Upper lobe of left lung (tissue), 6 donors: ENCODE data around the gene UNC13B. TPM values are rescaled to one million over a fixed set of nuclear protein-coding genes. Genes with fewer than 3 reads are reported as not detected.

Experiments used
- ATAC-seq, 2 donors: fragments of 200-7000 bp; cut with Tn5 transposase; one replicate each; pipeline ENCODE4 v1.9.1; 2022; ENCODE audit warnings: mild to moderate bottlenecking in 2 of 2, moderate library complexity in 2 of 2; ENCODE audit not compliant: low FRiP score in 2 of 2
- DNase-seq, 2 donors: peaks; one replicate each; pipeline ENCODE4 v3.0.0-alpha.2; 2019 to 2020
- H3K27ac ChIP-seq, 4 donors: fragments of 200-600 bp; sonication (generic); one replicate each; pipeline ENCODE4 v1.5.1; 2016 to 2019
- H3K27me3 ChIP-seq, 4 donors: fragments of 200-600 bp; sonication (generic); one replicate each; pipeline ENCODE4 v1.5.1; 2017 to 2019
- H3K36me3 ChIP-seq, 4 donors: fragments of 200-600 bp; sonication (generic); one replicate each; pipeline ENCODE4 v1.5.1; 2016 to 2019
- H3K4me1 ChIP-seq, 4 donors: fragments of 200-600 bp; sonication (generic); one replicate each; pipeline ENCODE4 v1.5.1; 2018 to 2019
- H3K4me3 ChIP-seq, 4 donors: fragments of 200-600 bp; sonication (generic); one replicate each; pipeline ENCODE4 v1.5.1; 2017 to 2019; ENCODE audit warnings: mild to moderate bottlenecking in 2 of 4, moderate library complexity in 1 of 4
- H3K9me3 ChIP-seq, 4 donors: fragments of 200-600 bp; sonication (generic); one replicate each; pipeline ENCODE4 v1.5.1; 2018 to 2019
- EP300 ChIP-seq, 4 donors: sonication (generic); formaldehyde crosslinking; IDR thresholded peaks; one replicate each; pipeline ENCODE4 v1.5.1; 2017; ENCODE audit warnings: antibody characterized with exemption in 4 of 4, control low read depth in 2 of 4
- POLR2A ChIP-seq, 4 donors: fragments of 450-650 bp; IDR thresholded peaks; one replicate each; pipeline ENCODE4 v1.5.1; 2016 to 2017; ENCODE audit warnings: antibody characterized with exemption in 4 of 4, mild to moderate bottlenecking in 2 of 4
- POLR2AphosphoS5 ChIP-seq, 2 donors: sonication (generic); formaldehyde crosslinking; IDR thresholded peaks; one replicate each; pipeline ENCODE4 v1.5.1; 2017; ENCODE audit warnings: antibody characterized with exemption in 2 of 2
- WGBS, 2 donors: methylation state at CpG; one replicate each; pipeline ENCODE4 v1.1.5; 2017 to 2018; 5-methylcytosine and 5-hydroxymethylcytosine counted together
- total RNA-seq, 6 donors: library from RNA; depleted of rRNA in 4 of 6; stranded (reverse); fragments of >200 nt in 4 of 6; gene quantifications; one replicate each; pipeline versions ENCODE4 v1.1.0 to v1.2.1, GENCODE V29; 2016 to 2021
- TF ChIP-seq, protein P1 (sequence below), 6 experiments: fragments of 450-650 bp in 4 of 6; fragments of 200-600 bp in 2 of 6; sonication (generic) in 2 of 6; IDR thresholded peaks; one replicate each; pipeline ENCODE4 v1.5.1; 2016 to 2019; ENCODE audit warnings: antibody characterized with exemption in 6 of 6
- donor health status: DM: no; HTN: no; CAD: no; lungs with moderate emphysema.
- donor health status: DM: no; HTN: yes; CAD: no; lungs with severe emphysema.

Gene UNC13B
- total RNA-seq, 6 donors from 2014 or later: 68.3 to 300 (median 151) TPM

DNA sequence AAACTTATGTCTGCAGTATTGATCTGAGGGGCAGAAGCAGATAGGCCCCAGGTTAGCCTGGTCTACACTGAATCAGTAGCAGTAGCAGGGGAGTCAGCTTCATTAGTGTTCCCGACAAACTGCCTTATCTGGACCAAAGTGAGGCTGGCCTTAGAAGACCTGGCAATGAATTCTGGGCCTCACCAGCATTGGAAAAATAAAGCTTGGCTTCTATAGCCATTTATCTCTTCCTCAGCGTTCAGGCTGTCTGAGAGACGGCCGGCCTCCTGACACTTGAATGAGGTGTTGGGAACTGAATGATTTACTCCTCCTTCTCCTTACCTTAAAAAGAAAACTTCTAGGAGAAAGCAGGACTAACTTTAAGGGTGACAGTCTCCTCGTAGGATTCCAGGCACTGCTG, 186.3 kb downstream of the UNC13B start:
- Histone ChIP-seq H3K27me3 (no peaks in the 10 kb centered on the region), H3K4me1 (peaks cover 12 to 30% (median 25%) of the 10 kb centered on the region in 4 donors), H3K36me3 (peaks cover 0 to 24% (median 1%) of the 10 kb centered on the region in 4 donors), H3K9me3 (no peaks in the 10 kb centered on the region), H3K4me3 (no peak overlapping the region), H3K27ac (no peak overlapping the region)
- TF ChIP-seq POLR2A (IDR thresholded peaks at IDR 0.05): no peak
- TF ChIP-seq EP300 (IDR thresholded peaks at IDR 0.05): no peak
- TF ChIP-seq, protein P1, sequence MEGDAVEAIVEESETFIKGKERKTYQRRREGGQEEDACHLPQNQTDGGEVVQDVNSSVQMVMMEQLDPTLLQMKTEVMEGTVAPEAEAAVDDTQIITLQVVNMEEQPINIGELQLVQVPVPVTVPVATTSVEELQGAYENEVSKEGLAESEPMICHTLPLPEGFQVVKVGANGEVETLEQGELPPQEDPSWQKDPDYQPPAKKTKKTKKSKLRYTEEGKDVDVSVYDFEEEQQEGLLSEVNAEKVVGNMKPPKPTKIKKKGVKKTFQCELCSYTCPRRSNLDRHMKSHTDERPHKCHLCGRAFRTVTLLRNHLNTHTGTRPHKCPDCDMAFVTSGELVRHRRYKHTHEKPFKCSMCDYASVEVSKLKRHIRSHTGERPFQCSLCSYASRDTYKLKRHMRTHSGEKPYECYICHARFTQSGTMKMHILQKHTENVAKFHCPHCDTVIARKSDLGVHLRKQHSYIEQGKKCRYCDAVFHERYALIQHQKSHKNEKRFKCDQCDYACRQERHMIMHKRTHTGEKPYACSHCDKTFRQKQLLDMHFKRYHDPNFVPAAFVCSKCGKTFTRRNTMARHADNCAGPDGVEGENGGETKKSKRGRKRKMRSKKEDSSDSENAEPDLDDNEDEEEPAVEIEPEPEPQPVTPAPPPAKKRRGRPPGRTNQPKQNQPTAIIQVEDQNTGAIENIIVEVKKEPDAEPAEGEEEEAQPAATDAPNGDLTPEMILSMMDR (IDR thresholded peaks at IDR 0.05): no peak
- no peak for TF ChIP-seq POLR2AphosphoS5 (IDR thresholded peaks at IDR 0.05)
- ATAC-seq: no peak
- DNase-seq: no peak
- 93 to 94% methylated on average over 5 of the region's 5 CpGs for WGBS, 2 donors

- H3K4me1 ChIP-seq: peaks cover 12 to 38% (median 25%) of the 10 kb centered on the region in 4 donors
- H3K9me3 ChIP-seq: no peaks in the 10 kb centered on the region
- no peak overlapping the region for H3K27ac ChIP-seq
- TF ChIP-seq POLR2A (IDR thresholded peaks at IDR 0.05) (no peak), EP300 (IDR thresholded peaks at IDR 0.05) (no peak)
- TF ChIP-seq, protein P1 (IDR thresholded peaks at IDR 0.05): no peak
- H3K4me3 ChIP-seq: no peak overlapping the region
- DNase-seq (no peak), ATAC-seq (no peak)
- 65 to 73% methylated on average over 3 of the region's 3 CpGs for WGBS, 2 donors
- H3K36me3 ChIP-seq: peaks cover 0 to 28% (median 4%) of the 10 kb centered on the region in 4 donors
- H3K27me3 ChIP-seq: no peaks in the 10 kb centered on the region
Observed at GRCh38 chr9:35349287-35349990, 187.6 kb downstream of the UNC13B start.

GRCh38 chr9:35350212-35350611, 188.4 kb downstream of the UNC13B start:
- WGBS, 2 donors: 79% methylated on average over 1 of the region's 1 CpG
- DNase-seq (no peak), ATAC-seq (peak in 1 of 2 donors; percentile 41)
- H3K36me3 ChIP-seq: peaks cover 0 to 30% (median 4%) of the 10 kb centered on the region in 4 donors
- H3K4me1 ChIP-seq: peaks cover 9 to 38% (median 25%) of the 10 kb centered on the region in 4 donors
- H3K27ac ChIP-seq: peak overlapping the region in 3 of 4 donors; percentile 7 to 44 (median 9)
- H3K4me3 ChIP-seq: no peak overlapping the region
- no peaks in the 10 kb centered on the region for H3K27me3 ChIP-seq
- H3K9me3 ChIP-seq: no peaks in the 10 kb centered on the region
- TF ChIP-seq, protein P1 (IDR thresholded peaks at IDR 0.05): no peak
- TF ChIP-seq POLR2A (IDR thresholded peaks at IDR 0.05) (no peak), EP300 (IDR thresholded peaks at IDR 0.05) (no peak), POLR2AphosphoS5 (IDR thresholded peaks at IDR 0.05) (no peak)

GRCh38 chr9:35350827-35351549, 189.2 kb downstream of the UNC13B start:
- H3K36me3 ChIP-seq: peaks cover 0 to 30% (median 4%) of the 10 kb centered on the region in 4 donors
- peaks cover 3 to 38% (median 25%) of the 10 kb centered on the region in 4 donors for H3K4me1 ChIP-seq
- no peaks in the 10 kb centered on the region for H3K9me3 ChIP-seq
- DNase-seq (no peak), ATAC-seq (peak; percentile 38 to 43)
- WGBS, 2 donors: 70 to 77% methylated on average over 3 of the region's 3 CpGs
- H3K27ac ChIP-seq: no peak overlapping the region
- H3K27me3 ChIP-seq: no peaks in the 10 kb centered on the region
- TF ChIP-seq, protein P1 (IDR thresholded peaks at IDR 0.05): no peak
- TF ChIP-seq POLR2A (IDR thresholded peaks at IDR 0.05) (no peak), EP300 (IDR thresholded peaks at IDR 0.05) (no peak), POLR2AphosphoS5 (IDR thresholded peaks at IDR 0.05) (no peak)
- no peak overlapping the region for H3K4me3 ChIP-seq
